SIG-M5 (cell line): ENCODE data around the gene KNTC1.
"Not testable (repeated sequence)": the region's sequence is repeated elsewhere in the genome, so short reads cannot be mapped to it uniquely, and the experiment has no call there.

Source experiments
- DNase-seq: peaks from one replicate; lab custom pipeline; 2025; lab: John Stamatoyannopoulos, UW

KNTC1 gene

DNA sequence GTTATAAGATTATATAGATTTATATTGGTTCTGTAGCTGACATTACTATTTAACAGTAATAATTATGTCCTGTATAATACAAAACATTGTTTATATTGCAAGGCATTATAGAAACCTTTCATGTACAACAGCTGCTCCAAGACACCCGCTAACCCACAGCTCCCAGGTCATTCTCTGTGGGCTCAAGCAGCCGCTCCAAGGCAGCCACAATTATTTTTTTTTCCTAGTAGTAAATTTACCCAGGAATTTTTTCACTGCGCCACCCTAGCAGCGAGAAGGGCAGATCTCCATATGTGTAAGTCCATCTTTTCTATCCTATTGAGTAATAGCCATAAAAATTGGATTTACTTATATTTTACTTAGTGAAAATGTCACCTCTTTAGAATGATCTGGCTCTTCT lies 36.3 kb downstream of the KNTC1 start:
- DNase-seq = no peak

DNA sequence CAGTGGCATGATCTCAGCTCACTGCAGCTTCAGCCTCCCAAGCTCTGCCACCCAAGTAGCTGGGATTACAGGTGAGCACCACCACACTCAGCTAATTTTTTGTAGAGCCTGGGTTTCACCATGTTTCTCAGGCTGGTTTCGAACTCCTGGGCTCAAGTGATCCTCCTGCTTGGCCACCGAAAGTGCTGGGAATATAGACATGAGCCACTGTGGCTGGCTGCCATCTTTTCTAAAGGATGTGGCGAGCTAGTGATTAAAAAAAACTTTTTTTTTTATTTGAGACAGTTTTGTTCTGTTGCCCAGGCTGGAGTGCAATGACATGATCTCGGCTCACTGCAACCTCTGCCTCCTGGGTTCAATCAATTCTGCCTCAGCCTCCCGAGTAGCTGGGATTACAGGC lies 39.8 kb downstream of the KNTC1 start:
- not testable (repeated sequence) for DNase-seq

DNA sequence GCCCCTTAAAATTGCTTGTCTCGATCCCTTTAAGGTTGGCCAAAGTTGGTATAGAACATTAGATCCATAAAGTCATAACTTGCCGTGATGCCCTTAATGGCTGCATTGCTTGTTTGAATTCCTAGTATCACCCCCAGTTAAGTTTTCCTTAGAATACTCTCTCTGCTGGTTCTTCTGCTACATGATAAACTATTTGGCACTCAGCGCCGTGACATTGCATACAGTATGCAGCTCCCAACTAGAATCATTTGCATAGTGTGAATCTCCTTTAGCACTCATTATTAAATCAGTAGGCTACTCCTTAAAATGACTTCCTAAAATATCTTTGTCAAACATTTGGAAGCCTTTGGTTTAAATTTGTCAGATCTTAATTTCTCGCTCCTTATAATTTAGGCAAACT lies 42.2 kb downstream of the KNTC1 start:
- DNase-seq = no peak

DNA sequence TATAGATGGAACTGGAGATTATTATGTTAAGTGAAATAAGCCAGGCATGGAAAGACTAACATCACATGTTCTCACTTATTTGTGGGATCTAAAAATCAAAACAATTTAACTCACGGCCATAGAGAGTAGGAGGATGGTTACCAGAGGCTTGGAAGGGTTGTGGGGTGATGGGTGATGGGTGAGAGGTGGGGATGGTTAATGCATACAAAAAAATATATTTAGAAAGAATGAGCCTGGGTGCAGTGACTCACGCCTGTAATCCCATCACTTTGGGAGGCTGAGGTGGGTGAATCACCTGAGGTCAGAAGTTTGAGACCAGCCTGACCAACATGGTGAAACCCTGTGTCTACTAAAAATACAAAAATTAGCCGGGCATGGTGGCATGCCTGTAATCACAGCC lies 43.0 kb downstream of the KNTC1 start:
- DNase-seq = not testable (repeated sequence)

GRCh38 chr12:122571821-122572220 lies 44.8 kb downstream of the KNTC1 start:
- no peak for DNase-seq

DNA sequence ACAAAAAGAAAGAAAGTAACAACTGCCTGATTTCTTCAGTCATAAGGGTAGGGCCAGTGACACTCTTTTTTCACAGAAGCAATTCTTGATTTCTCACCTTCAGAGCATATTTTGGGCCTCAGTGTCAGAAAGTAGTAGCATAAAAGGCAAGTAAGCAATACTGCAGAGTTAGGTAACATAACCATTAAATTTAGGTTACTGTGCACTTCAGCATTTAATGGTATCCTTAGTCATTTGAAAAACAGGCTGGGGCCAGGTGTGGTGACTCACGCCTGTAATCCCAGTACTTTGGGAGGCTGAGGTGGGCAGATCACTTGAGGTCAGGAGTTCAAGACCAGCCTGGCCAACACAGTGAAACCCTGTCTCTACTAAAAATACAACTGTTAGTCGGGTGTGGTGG lies 56.2 kb downstream of the KNTC1 start:
- DNase-seq = not testable (repeated sequence)

DNA sequence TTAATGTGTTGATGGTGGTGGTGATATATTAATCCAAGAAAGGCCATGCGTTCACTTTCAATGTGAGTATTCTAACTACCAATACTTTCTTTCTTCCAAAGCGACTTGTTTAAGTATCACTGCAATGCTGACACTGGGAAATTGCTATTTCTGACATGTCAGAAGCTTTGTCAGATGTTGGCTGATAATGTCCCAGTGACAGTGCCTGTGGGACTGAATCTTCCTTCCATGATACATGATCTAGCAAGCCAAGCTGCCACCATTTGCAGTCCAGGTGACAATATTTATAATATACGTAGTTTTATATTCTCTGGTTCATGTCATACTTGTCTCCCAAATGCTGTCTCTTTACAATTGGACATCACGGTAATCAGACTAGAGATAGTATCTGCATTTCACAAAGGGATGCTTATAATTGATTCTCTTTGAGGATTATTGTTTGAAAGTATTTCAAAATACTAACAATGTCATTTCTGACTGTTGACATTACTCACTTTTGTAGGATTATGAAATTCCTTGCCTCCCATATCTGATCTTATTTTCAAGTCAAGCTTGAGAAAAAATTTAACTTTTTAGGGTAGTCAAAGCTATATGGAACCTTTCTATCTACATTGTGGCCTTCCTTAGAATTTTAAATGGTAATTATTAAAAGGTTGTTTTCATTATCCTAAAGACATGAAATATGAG lies 57.3 kb downstream of the KNTC1 start:
- no peak for DNase-seq

GRCh38 chr12:122590990-122591389 lies 63.9 kb downstream of the KNTC1 start:
- DNase-seq = no peak

DNA sequence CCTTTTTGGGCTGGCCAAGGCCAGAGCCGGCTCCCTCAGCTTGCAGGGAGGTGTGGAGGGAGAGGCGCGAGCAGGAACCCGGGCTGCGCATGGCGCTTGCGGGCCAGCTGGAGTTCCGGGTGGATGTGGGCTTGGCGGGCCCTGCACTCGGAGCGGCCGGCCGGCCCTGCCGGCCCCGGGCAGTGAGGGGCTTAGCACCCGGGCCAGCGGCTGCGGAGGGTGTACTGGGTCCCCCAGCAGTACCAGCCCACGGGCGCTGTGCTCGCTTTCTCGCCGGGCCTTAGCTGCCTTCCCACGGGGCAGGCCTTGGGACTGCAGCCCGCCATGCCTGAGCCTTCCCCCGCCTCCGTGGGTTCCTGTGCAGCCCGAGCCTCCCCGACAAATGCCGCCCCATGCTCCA lies 64.9 kb downstream of the KNTC1 start:
- DNase-seq = not testable (repeated sequence)

DNA sequence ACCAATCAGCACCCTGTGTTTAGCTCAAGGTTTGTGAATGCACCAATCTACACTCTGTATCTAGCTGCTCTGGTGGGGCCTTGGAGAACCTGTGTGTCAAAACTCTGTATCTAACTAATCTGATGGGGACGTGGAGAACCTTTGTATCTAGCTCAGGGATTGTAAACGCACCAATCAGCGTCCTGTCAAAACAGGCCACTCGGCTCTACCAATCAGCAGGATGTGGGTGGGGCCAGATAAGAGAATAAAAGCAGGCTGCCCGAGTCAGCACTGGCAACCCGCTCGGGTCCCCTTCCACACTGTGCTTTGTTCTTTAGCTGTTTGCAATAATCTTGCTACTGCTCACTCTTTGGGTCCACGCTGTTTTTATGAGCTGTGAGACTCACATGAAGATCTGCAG lies 65.5 kb downstream of the KNTC1 start:
- DNase-seq = not testable (repeated sequence)

- DNase-seq = no peak
Measured at GRCh38 chr12:122593910-122594309, 66.9 kb downstream of the KNTC1 start.

DNA sequence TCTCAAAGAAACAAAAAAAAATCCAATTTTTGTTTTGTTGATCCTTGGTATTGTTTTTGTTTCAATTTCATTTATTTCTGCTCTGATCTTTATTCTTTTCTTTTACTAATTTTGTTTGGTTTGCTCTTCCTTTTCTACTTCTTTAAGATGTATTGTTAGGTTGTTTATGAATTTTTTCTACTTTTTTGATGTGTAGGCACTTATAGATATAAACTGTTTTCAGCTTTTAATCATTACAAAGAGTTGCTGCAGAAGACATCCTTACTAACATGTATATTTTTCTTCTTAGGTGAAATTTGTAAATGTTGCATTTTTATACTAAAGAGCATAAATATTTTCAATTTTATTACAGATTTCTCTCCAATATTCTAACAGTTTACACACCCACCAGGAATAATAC lies 69.8 kb downstream of the KNTC1 start:
- no peak for DNase-seq

GRCh38 chr12:122602456-122602855 lies 75.4 kb downstream of the KNTC1 start:
- DNase-seq = no peak

DNA sequence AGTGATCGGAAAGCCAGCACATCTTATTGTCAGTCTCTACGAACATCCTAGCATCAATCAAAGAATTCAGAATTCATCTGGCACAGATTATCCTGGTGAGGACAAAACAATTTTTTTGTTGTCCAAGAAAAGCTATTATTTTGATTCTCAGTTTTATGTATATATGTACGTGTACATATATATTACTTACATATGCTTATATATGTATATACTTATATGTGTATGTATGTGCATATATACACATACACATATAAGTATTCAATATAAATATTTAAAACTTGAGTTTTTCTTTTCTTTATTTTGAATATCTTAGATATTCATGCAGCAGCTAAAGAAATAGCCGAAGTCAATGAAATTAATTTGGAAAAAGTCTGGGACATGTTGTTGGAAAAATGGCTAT lies 77.9 kb downstream of the KNTC1 start:
- DNase-seq = no peak

- no peak for DNase-seq
Measured at GRCh38 chr12:122609732-122610131, 82.7 kb downstream of the KNTC1 start.

GRCh38 chr12:122610207-122610606 lies 83.2 kb downstream of the KNTC1 start:
- no peak for DNase-seq

DNA sequence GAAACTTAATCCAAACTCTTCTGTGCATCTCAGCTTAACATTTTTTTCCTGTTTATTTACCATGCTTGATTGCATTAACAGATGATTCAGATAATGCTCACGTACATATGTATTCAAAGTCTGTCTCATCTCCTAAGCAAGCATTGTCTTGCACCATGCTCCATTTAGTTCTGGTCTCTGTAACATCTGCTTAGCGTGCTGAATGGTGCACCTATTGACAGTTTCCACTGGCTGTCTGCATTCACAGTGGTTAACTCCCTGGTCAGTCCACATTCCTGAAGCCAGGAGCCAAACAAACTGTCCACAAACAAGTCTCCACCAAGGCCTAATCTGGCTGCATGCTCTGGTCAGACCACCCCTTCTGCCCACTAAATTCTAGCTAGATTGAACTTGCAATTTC lies 83.9 kb downstream of the KNTC1 start:
- no peak for DNase-seq

GRCh38 chr12:122614839-122615238 lies 87.8 kb downstream of the KNTC1 start:
- DNase-seq = no peak

- DNase-seq = no peak
Measured at GRCh38 chr12:122615780-122616179, 88.7 kb downstream of the KNTC1 start.

GRCh38 chr12:122635471-122635870 lies 108.4 kb downstream of the KNTC1 start:
- no peak for DNase-seq

DNA sequence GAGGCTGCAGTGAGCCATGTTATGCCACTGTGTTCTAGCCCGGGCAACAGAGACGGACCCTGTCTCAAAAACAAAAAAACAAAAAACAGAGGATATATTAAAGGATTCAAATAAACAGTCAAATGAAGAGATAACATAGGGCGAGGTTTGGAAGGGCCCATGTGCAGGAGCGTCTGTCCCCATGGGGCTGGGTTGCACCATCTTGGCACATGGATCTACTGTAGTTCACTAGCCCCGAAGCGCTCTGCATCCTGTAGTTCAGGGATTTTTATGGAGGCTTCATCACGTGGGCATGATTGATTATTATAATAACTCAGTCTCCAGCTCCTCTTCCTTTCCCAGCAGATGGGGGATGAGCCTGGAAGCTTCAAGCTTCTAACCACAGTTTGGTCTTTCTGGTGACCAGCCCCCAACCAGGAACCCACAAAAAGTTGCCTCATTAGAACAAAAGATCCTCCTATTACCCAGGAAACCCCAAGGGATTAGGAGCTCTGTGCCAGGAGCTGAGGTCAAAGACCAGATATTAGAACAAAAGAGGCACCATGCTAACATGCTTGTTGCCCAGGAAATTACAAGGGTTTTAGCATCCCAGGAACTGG lies 116.3 kb downstream of the KNTC1 start:
- DNase-seq = no peak

- DNase-seq = peak; percentile 100
Measured at GRCh38 chr12:122646517-122647217, 119.6 kb downstream of the KNTC1 start.

- DNase-seq = no peak
Measured at GRCh38 chr12:122651520-122652224, 124.6 kb downstream of the KNTC1 start.
